Ectodermal cell (in vitro differentiated cells): ENCODE results near the gene PARP2.
A peak's percentile ranks its signal among the peaks of the same experiment; 100 is the strongest.
"Not testable (repeated sequence)": the region's sequence is repeated elsewhere in the genome, so short reads cannot be mapped to it uniquely, and the experiment has no call there.

Source experiments
- H3K27ac ChIP-seq: 2 replicates; pipeline ENCODE4 v1.7.0; 2013; ENCODE audit warnings: mild to moderate bottlenecking, low read depth, low read length; ENCODE audit not compliant: insufficient read depth, poor library complexity, severe bottlenecking
- H3K27me3 ChIP-seq: 2 replicates; pipeline ENCODE4 v1.7.0; 2013; ENCODE audit warnings: mild to moderate bottlenecking, low read length; ENCODE audit not compliant: insufficient read depth, control insufficient read depth, poor library complexity, severe bottlenecking
- H3K36me3 ChIP-seq: one replicate; pipeline ENCODE4 v1.7.0; 2013; ENCODE audit warnings: low read length; ENCODE audit not compliant: control insufficient read depth, insufficient read depth
- H3K4me1 ChIP-seq: one replicate; pipeline ENCODE4 v1.7.0; 2013; ENCODE audit warnings: low read length; ENCODE audit not compliant: control insufficient read depth, insufficient read depth
- H3K4me3 ChIP-seq: 2 replicates; pipeline ENCODE4 v1.7.0; 2013; ENCODE audit warnings: low read depth, low read length, control low read depth; ENCODE audit not compliant: insufficient read depth
- H3K9me3 ChIP-seq: 2 replicates; pipeline ENCODE4 v1.7.0; 2013; ENCODE audit warnings: mild to moderate bottlenecking, low read length, moderate library complexity; ENCODE audit not compliant: control insufficient read depth
- WGBS, 2 experiments: methylation state at CpG; one replicate each; pipeline ENCODE4 v1.1.7; 2013; ENCODE audit warnings: missing lambda C conversion rate in 2 of 2; 5-methylcytosine and 5-hydroxymethylcytosine counted together

PARP2 gene

GRCh38 chr14:20328705-20329104 lies 14.7 kb upstream of the PARP2 start:
- Histone ChIP-seq H3K36me3 (peaks cover 20% of the 10 kb centered on the region), H3K4me3 (no peak overlapping the region), H3K27me3 (no peaks in the 10 kb centered on the region), H3K9me3 (no peaks in the 10 kb centered on the region), H3K4me1 (peaks cover 7% of the 10 kb centered on the region), H3K27ac (no peak overlapping the region)
- 91 to 98% methylated on average over 2 of the region's 2 CpGs for WGBS, 2 experiments

GRCh38 chr14:20329355-20329754 lies 14.1 kb upstream of the PARP2 start:
- Histone ChIP-seq H3K4me3 (no peak overlapping the region), H3K4me1 (peaks cover 7% of the 10 kb centered on the region), H3K27ac (no peak overlapping the region), H3K36me3 (peaks cover 14% of the 10 kb centered on the region), H3K27me3 (no peaks in the 10 kb centered on the region), H3K9me3 (no peaks in the 10 kb centered on the region)
- 100% methylated on average over 1 of the region's 2 CpGs; no CpG with 5 or more reads in 1 of the 2 experiments for WGBS, 2 experiments

- H3K9me3 ChIP-seq = no peaks in the 10 kb centered on the region
- peaks cover 7% of the 10 kb centered on the region for H3K4me1 ChIP-seq
- WGBS, 2 experiments = 60 to 80% methylated on average over 1 to 2 of the region's 2 CpGs
- no peaks in the 10 kb centered on the region for H3K27me3 ChIP-seq
- peak overlapping the region; percentile 17 for H3K4me3 ChIP-seq
- H3K36me3 ChIP-seq = peaks cover 5% of the 10 kb centered on the region
- no peak overlapping the region for H3K27ac ChIP-seq
Measured at GRCh38 chr14:20331053-20331613, 12.3 kb upstream of the PARP2 start.

- Histone ChIP-seq H3K4me1 (peaks cover 7% of the 10 kb centered on the region), H3K27ac (peak overlapping the region; percentile 71), H3K4me3 (peak overlapping the region; percentile 56), H3K9me3 (no peaks in the 10 kb centered on the region), H3K36me3 (no peaks in the 10 kb centered on the region), H3K27me3 (no peaks in the 10 kb centered on the region)
- 1 to 3% methylated on average over 4 of the region's 4 CpGs for WGBS, 2 experiments
Measured at GRCh38 chr14:20332431-20332787, 11.0 kb upstream of the PARP2 start.

- H3K9me3 ChIP-seq = no peaks in the 10 kb centered on the region
- H3K27ac ChIP-seq = peak within 1 kb of the TSS; percentile 71
- no peaks in the 10 kb centered on the region for H3K36me3 ChIP-seq
- H3K4me3 ChIP-seq = peak within 1 kb of the TSS; percentile 56
- H3K4me1 ChIP-seq = peaks cover 7% of the 10 kb centered on the region
- WGBS, 2 experiments = 0% methylated on average over 17 to 19 of the region's 19 CpGs
- H3K27me3 ChIP-seq = no peaks in the 10 kb centered on the region
Measured at GRCh38 chr14:20332788-20333493, 10.5 kb upstream of the PARP2 start, which contains the start of gene CCNB1IP1. TSS of gene CCNB1IP1 (minus strand) at chr14:20333279. CDS start at chr14:20316523, 16,756 bp downstream.

GRCh38 chr14:20333494-20333841 lies 10.0 kb upstream of the PARP2 start:
- H3K36me3 ChIP-seq = no peaks in the 10 kb centered on the region
- 25 to 28% methylated on average over 3 of the region's 3 CpGs for WGBS, 2 experiments
- no peaks in the 10 kb centered on the region for H3K9me3 ChIP-seq
- no peaks in the 10 kb centered on the region for H3K27me3 ChIP-seq
- H3K27ac ChIP-seq = no peak overlapping the region
- peaks cover 7% of the 10 kb centered on the region for H3K4me1 ChIP-seq
- H3K4me3 ChIP-seq = peak overlapping the region; percentile 56

GRCh38 chr14:20334017-20334416 lies 9.4 kb upstream of the PARP2 start:
- Histone ChIP-seq H3K9me3 (no peaks in the 10 kb centered on the region), H3K27ac (no peak overlapping the region), H3K4me1 (peaks cover 7% of the 10 kb centered on the region), H3K27me3 (no peaks in the 10 kb centered on the region), H3K36me3 (no peaks in the 10 kb centered on the region), H3K4me3 (no peak overlapping the region)
- WGBS, 2 experiments = 57 to 72% methylated on average over 5 to 7 of the region's 7 CpGs

- not testable (repeated sequence) for H3K4me1 ChIP-seq, H3K4me3 ChIP-seq, H3K9me3 ChIP-seq, H3K27me3 ChIP-seq, H3K27ac ChIP-seq
- peaks cover 11% of the 10 kb centered on the region for H3K36me3 ChIP-seq
- 91 to 94% methylated on average over 4 of the region's 4 CpGs for WGBS, 2 experiments
Measured at GRCh38 chr14:20341032-20341431, 2.4 kb upstream of the PARP2 start.

GRCh38 chr14:20341646-20342045 lies 1.8 kb upstream of the PARP2 start:
- peak overlapping the region; percentile 47 for H3K4me3 ChIP-seq
- no peak overlapping the region for H3K27ac ChIP-seq
- peaks cover 14% of the 10 kb centered on the region for H3K36me3 ChIP-seq
- H3K4me1 ChIP-seq = no peaks in the 10 kb centered on the region
- H3K9me3 ChIP-seq = no peaks in the 10 kb centered on the region
- H3K27me3 ChIP-seq = no peaks in the 10 kb centered on the region
- WGBS, 2 experiments = 80% methylated on average over 1 of the region's 2 CpGs; no CpG with 5 or more reads in 1 of the 2 experiments

GRCh38 chr14:20343862-20344220 lies 406 bp downstream of the PARP2 start:
- Histone ChIP-seq H3K9me3 (no peaks in the 10 kb centered on the region), H3K4me3 (peak overlapping the region; percentile 91), H3K27me3 (no peaks in the 10 kb centered on the region), H3K27ac (peak overlapping the region; percentile 61), H3K36me3 (peaks cover 24% of the 10 kb centered on the region), H3K4me1 (no peaks in the 10 kb centered on the region)
- WGBS, 2 experiments = 8 to 11% methylated on average over 1 to 3 of the region's 3 CpGs
